HG03378 (cell line): Measurements from ENCODE around the gene EXOSC7.

ENCODE experiments used
- ATAC-seq: cut with Tn5 transposase; IDR thresholded peaks from one replicate; pipeline ENCODE4 v1.9.1; 2021; ENCODE audit warnings: mild to moderate bottlenecking, moderate library complexity; ENCODE audit not compliant: unreplicated experiment

The EXOSC7 gene

GRCh38 chr3:44992555-44993470, 16.8 kb downstream of the EXOSC7 start:
- ATAC-seq, result no peak

GRCh38 chr3:44993471-44994205, 17.6 kb downstream of the EXOSC7 start:
- no peak for ATAC-seq

- no peak for ATAC-seq
These were observed 19.2 kb downstream of the EXOSC7 start for GRCh38 chr3:44995142-44995770.

GRCh38 chr3:44996556-44996969, 20.5 kb downstream of the EXOSC7 start:
- no peak for ATAC-seq

- no peak for ATAC-seq
These were observed 23.7 kb downstream of the EXOSC7 start for GRCh38 chr3:44999782-45000181.

- no peak for ATAC-seq
These were observed 24.8 kb downstream of the EXOSC7 start for GRCh38 chr3:45000823-45001222.

- no peak for ATAC-seq
These were observed 25.7 kb downstream of the EXOSC7 start for GRCh38 chr3:45001738-45002137.

- ATAC-seq, result no peak
These were observed 26.2 kb downstream of the EXOSC7 start for GRCh38 chr3:45002139-45002660.

- no peak for ATAC-seq
These were observed 26.7 kb downstream of the EXOSC7 start for GRCh38 chr3:45002720-45003119.

GRCh38 chr3:45003406-45003805, 27.4 kb downstream of the EXOSC7 start:
- no peak for ATAC-seq

- ATAC-seq, result no peak
These were observed 27.8 kb downstream of the EXOSC7 start for GRCh38 chr3:45003859-45004258.

- ATAC-seq, result no peak
These were observed 31.0 kb downstream of the EXOSC7 start for GRCh38 chr3:45007091-45007490.

GRCh38 chr3:45008117-45008516, 32.1 kb downstream of the EXOSC7 start:
- no peak for ATAC-seq

- ATAC-seq, result no peak
These were observed 33.8 kb downstream of the EXOSC7 start for GRCh38 chr3:45009868-45010267.

- no peak for ATAC-seq
These were observed 34.8 kb downstream of the EXOSC7 start for GRCh38 chr3:45010811-45011333.

GRCh38 chr3:45011756-45012508, 35.9 kb downstream of the EXOSC7 start:
- no peak for ATAC-seq

- ATAC-seq, result no peak
These were observed 36.5 kb downstream of the EXOSC7 start for GRCh38 chr3:45012577-45012976.

GRCh38 chr3:45016916-45017315, 40.9 kb downstream of the EXOSC7 start:
- ATAC-seq, result no peak

GRCh38 chr3:45017821-45018220, 41.8 kb downstream of the EXOSC7 start:
- no peak for ATAC-seq

- ATAC-seq, result no peak
These were observed 44.5 kb downstream of the EXOSC7 start for GRCh38 chr3:45020534-45020933.
